GM23248 (cell line): Measurements from ENCODE around the gene EML2. TPM values are rescaled to one million over a fixed set of nuclear protein-coding genes. Genes with fewer than 3 reads are reported as not detected.

ENCODE experiments used
- DNase-seq: peaks from one replicate; pipeline ENCODE4 v3.0.0-alpha.2; 2015
- H2AFZ ChIP-seq: fragments of 200-600 bp; sonication (generic); 2 replicates; pipeline ENCODE4 v1.6.1; 2016; ENCODE audit warnings: antibody characterized with exemption
- H3F3A ChIP-seq: fragments of 200-600 bp; sonication (generic); 2 replicates; pipeline ENCODE4 v1.6.1; 2016; ENCODE audit warnings: mild to moderate bottlenecking, antibody characterized with exemption, mixed run types; ENCODE audit not compliant: insufficient read depth
- H3K27ac ChIP-seq: fragments of 200-600 bp; sonication (generic); 2 replicates; pipeline ENCODE4 v1.5.1; 2016; ENCODE audit warnings: mild to moderate bottlenecking
- H3K27me3 ChIP-seq: fragments of 200-600 bp; sonication (generic); replicated peaks from 2 replicates; pipeline ENCODE4 v1.6.1; 2016; ENCODE audit warnings: mild to moderate bottlenecking; ENCODE audit not compliant: insufficient read depth
- H3K36me3 ChIP-seq: fragments of 200-600 bp; sonication (generic); 2 replicates; pipeline ENCODE4 v1.6.1; 2016; ENCODE audit warnings: low read depth, mild to moderate bottlenecking
- H3K4me1 ChIP-seq: fragments of 200-600 bp; sonication (generic); 2 replicates; pipeline ENCODE4 v1.6.1; 2016; ENCODE audit warnings: mild to moderate bottlenecking; ENCODE audit not compliant: insufficient read depth
- H3K4me2 ChIP-seq: fragments of 200-600 bp; sonication (generic); one replicate; pipeline ENCODE4 v1.6.1; 2016; ENCODE audit warnings: mild to moderate bottlenecking; ENCODE audit not compliant: unreplicated experiment
- H3K4me3 ChIP-seq: fragments of 200-600 bp; sonication (generic); 2 replicates; pipeline ENCODE4 v1.5.1; 2016; ENCODE audit warnings: mild to moderate bottlenecking
- H3K79me2 ChIP-seq: fragments of 200-600 bp; sonication (generic); 2 replicates; pipeline ENCODE4 v1.6.1; 2016; ENCODE audit warnings: mild to moderate bottlenecking; ENCODE audit not compliant: insufficient read depth
- H3K9ac ChIP-seq: fragments of 200-600 bp; sonication (generic); 2 replicates; pipeline ENCODE4 v1.6.1; 2016; ENCODE audit warnings: mild to moderate bottlenecking
- H3K9me2 ChIP-seq: fragments of 200-600 bp; sonication (generic); 2 replicates; pipeline ENCODE4 v1.6.1; 2016; ENCODE audit warnings: mixed run types, mild to moderate bottlenecking, moderate library complexity; ENCODE audit not compliant: insufficient read depth
- H3K9me3 ChIP-seq: fragments of 200-600 bp; sonication (generic); one replicate; pipeline ENCODE4 v1.6.1; 2017; ENCODE audit warnings: low read depth
- H4K20me1 ChIP-seq: fragments of 200-600 bp; sonication (generic); 2 replicates; pipeline ENCODE4 v1.6.0; 2016; ENCODE audit not compliant: insufficient read depth
- EZH2 ChIP-seq: fragments of 200-600 bp; sonication (generic); IDR thresholded peaks from 2 replicates; pipeline ENCODE4 v1.6.1; 2018; ENCODE audit warnings: antibody characterized with exemption, mild to moderate bottlenecking; ENCODE audit not compliant: insufficient read depth, poor library complexity, severe bottlenecking
- EZH2phosphoT487 ChIP-seq: fragments of 200-600 bp; sonication (generic); IDR thresholded peaks from 2 replicates; pipeline ENCODE4 v1.6.1; 2018; ENCODE audit warnings: antibody characterized with exemption, moderate library complexity, mild to moderate bottlenecking, low read depth; ENCODE audit not compliant: insufficient read depth
- WGBS, 2 experiments: methylation state at CpG; one replicate each; pipeline ENCODE4 v1.1.6; 2015 to 2017; ENCODE audit warnings: low lambda C conversion rate in 2 of 2, low coverage in 1 of 2; ENCODE audit errors: missing lambda C conversion rate in 2 of 2; 5-methylcytosine and 5-hydroxymethylcytosine counted together
- in situ Hi-C: fragments of 300-500 bp; cut with MboI; formaldehyde crosslinking; loops from 2 replicates; pipeline ENCODE4 v1.15.0; 2020
- polyA plus RNA-seq: library from polyadenylated mRNA; unstranded; fragments of >200 nt; fragmentation: Nextera tagmentation; extraction: Ambion mirVana; gene quantifications from 2 replicates; pipeline ENCODE4 v1.2.1, GENCODE V29; 2016
- total RNA-seq: library from RNA; depleted of rRNA; stranded (reverse); fragments of >200 nt; shearing (Covaris generic); gene quantifications from 2 replicates; pipeline ENCODE4 v1.2.3, GENCODE V29; 2014

EML2 gene
- total and polyA plus RNA-seq, 2 experiments from 2014 or later: 6.6 to 27.5 TPM

DNA sequence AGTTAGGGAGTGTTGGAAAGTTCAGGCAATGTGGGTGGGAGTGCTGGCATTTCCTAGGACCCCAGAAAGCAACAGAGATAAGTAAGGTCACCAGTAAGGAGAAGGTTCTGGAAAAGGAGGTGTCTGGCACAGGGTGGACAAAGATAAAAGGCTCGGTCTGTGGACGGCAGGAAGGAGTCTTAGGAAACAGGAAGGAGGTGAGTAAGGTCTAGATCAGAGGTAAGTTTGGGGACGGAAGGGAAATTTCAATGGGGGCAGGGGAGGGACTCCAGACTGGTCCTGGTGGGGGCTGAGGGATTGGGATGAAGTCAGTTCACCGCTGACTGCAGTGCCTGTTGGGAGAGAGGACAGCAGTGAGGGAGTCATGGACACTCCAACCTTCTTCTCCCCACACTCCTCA lies 46.8 kb downstream of the EML2 start:
- in situ Hi-C loops: no loop called here
- no peaks in the 10 kb centered on the region for H3K27me3 ChIP-seq
- WGBS, 2 experiments: 19 to 34% methylated on average over 4 of the region's 4 CpGs
- no peaks in the 10 kb centered on the region for H3K4me1 ChIP-seq
- no peaks in the 10 kb centered on the region for H3K9me3 ChIP-seq
- TF ChIP-seq EZH2phosphoT487: no peak
- TF ChIP-seq EZH2: no peak
- peak overlapping the region; percentile 58; the same call in 1 of the 2 replicates for H2AFZ ChIP-seq
- H3F3A ChIP-seq: no peaks in the 10 kb centered on the region
- H3K9ac ChIP-seq: no peak overlapping the region
- no peak overlapping the region for H3K27ac ChIP-seq
- H3K9me2 ChIP-seq: no peaks in the 10 kb centered on the region
- H3K79me2 ChIP-seq: no peaks in the 10 kb centered on the region
- peak; percentile 21 for DNase-seq
- no peaks in the 10 kb centered on the region for H3K36me3 ChIP-seq
- H3K4me2 ChIP-seq: no peak overlapping the region
- H3K4me3 ChIP-seq: no peak overlapping the region
- no peaks in the 10 kb centered on the region for H4K20me1 ChIP-seq

DNA sequence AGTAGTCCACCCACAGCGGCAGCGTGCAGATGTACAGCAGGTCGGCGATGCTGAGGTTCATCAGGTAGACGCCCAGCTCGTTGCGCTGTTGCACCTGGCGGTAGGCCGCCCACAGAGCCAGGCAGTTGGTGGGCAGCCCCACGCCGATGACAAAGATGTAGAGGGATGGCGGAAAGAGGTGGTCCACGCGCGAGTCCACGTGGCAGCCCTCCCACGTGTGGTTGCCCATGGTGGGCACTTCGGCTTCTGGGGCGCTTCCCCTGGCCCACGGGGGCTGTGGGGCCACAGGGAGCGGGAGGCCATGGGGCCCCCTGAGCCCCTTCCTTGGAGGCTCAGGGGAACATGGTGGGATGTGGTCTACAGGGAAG lies 47.6 kb downstream of the EML2 start:
- TF ChIP-seq EZH2phosphoT487 (no peak), EZH2 (no peak)
- H3K27ac ChIP-seq: no peak overlapping the region
- no peaks in the 10 kb centered on the region for H3K4me1 ChIP-seq
- H3K36me3 ChIP-seq: no peaks in the 10 kb centered on the region
- no peak overlapping the region for H3K4me2 ChIP-seq
- 96% methylated on average over 16 to 21 of the region's 21 CpGs for whole genome bisulfite sequencing, 2 experiments
- H3F3A ChIP-seq: no peaks in the 10 kb centered on the region
- no peaks in the 10 kb centered on the region for H3K27me3 ChIP-seq
- H2AFZ ChIP-seq: no peak overlapping the region
- H4K20me1 ChIP-seq: no peaks in the 10 kb centered on the region
- in situ Hi-C loops: no loop called here
- no peak overlapping the region for H3K9ac ChIP-seq
- no peaks in the 10 kb centered on the region for H3K9me2 ChIP-seq
- H3K79me2 ChIP-seq: no peaks in the 10 kb centered on the region
- H3K4me3 ChIP-seq: no peak overlapping the region
- no peak for DNase-seq
- no peaks in the 10 kb centered on the region for H3K9me3 ChIP-seq

DNA sequence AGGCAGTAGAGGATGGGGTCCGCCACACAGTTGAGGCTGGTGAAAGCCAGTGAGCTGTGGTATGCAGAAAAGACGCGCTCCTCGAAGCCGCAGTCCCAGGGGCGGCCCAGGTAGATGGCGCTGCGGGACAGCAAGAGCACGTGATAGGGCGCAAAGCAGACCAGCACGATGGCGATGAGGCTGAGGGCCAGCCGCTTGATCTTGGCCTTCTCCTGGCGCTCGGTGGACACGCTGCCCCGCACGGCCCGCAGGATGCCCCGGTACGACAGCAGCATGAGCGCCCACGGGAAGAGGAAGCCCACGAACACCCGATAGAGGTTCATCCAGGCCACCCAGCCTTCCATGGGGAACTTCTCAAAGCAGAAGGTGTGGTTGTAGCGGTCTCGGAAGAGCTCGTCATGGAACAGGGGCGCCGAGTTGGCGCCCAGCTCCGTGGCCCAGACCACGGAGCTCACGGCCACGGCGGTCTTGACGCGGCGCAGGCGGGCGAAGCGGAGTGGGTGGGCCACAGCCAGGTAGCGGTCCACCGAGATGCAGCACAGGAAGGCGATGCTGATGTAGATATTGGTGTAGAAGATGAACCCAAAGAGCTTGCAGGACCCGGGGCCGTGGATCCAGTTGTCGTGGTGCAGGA lies 48.1 kb downstream of the EML2 start:
- Histone ChIP-seq H3K36me3 (no peaks in the 10 kb centered on the region), H4K20me1 (no peaks in the 10 kb centered on the region), H3K27me3 (no peaks in the 10 kb centered on the region), H3F3A (no peaks in the 10 kb centered on the region), H3K4me3 (no peak overlapping the region), H3K4me1 (no peaks in the 10 kb centered on the region), H3K79me2 (no peaks in the 10 kb centered on the region), H3K27ac (no peak overlapping the region), H3K9me2 (no peaks in the 10 kb centered on the region), H3K9ac (no peak overlapping the region), H3K9me3 (no peaks in the 10 kb centered on the region), H2AFZ (no peak overlapping the region), H3K4me2 (no peak overlapping the region)
- in situ Hi-C loops: no loop called here
- TF ChIP-seq EZH2 (no peak), EZH2phosphoT487 (no peak)
- WGBS, 2 experiments: 47 to 49% methylated on average over 42 to 45 of the region's 48 CpGs
- DNase-seq: peak; percentile 34

DNA sequence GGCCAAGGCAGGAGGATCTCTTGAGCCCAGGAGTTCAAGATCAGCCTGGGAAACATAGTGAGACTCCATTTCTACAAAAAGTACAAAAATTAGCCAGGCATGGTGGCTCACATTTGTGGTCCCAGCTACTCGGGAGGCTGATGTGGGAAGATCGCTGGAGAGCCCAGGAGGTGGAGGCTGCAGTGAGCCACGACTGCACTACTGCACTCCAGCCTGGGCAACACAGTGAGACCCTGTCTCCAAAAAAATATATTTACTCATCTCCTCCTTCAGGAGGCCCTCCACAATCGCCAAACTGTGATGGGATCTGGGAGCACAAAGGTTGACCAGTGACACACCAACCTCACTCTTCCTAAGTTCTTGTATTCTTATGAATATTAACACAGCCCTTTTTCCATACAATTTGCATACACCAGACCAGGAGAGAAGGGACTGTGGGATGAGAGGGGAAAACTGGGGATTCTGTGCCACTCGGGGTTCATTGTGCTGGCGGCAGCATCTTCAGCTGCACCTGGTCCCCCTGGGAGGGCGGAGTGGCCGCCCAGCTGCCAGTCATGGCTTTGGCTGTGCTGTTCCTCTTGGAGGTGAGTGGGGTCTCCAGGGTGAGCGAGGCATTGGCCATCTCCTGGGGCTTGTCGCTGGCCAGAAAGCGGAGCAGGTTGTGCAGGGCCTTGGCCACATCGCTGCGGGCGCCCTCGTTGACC lies 48.7 kb downstream of the EML2 start:
- no peak overlapping the region for H3K27ac ChIP-seq
- 51 to 56% methylated on average over 15 of the region's 15 CpGs for WGBS, 2 experiments
- no peaks in the 10 kb centered on the region for H3K36me3 ChIP-seq
- peaks cover under 1% of the 10 kb centered on the region; the same call in 1 of the 2 replicates for H3K4me1 ChIP-seq
- no peaks in the 10 kb centered on the region for H3F3A ChIP-seq
- no peak overlapping the region for H3K9ac ChIP-seq
- no peaks in the 10 kb centered on the region for H3K9me3 ChIP-seq
- in situ Hi-C loops: no loop called here
- H3K4me3 ChIP-seq: no peak overlapping the region
- DNase-seq: no peak
- H2AFZ ChIP-seq: no peak overlapping the region
- no peaks in the 10 kb centered on the region for H3K79me2 ChIP-seq
- H3K4me2 ChIP-seq: no peak overlapping the region
- H4K20me1 ChIP-seq: no peaks in the 10 kb centered on the region
- no peaks in the 10 kb centered on the region for H3K9me2 ChIP-seq
- TF ChIP-seq EZH2phosphoT487 (no peak), EZH2 (no peak)
- no peaks in the 10 kb centered on the region for H3K27me3 ChIP-seq

DNA sequence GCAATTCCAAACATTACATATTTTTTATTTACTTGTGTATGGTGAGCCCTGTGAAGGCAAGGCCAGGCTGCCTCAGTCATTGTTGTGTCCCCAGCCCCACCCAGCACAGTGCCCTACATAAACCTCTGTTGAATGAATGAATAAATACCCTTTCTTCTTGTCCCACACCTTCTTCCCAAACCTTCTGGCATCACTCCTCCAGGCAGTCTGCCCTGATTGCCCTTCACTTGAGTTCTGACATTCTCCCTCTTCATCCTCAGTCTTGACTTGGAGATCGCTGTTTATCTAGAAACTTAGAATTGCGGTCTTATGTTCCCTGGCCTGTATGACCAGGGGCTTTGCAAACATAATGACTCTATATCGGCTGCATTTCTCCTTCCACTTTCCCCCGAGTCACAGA lies 49.4 kb downstream of the EML2 start:
- TF ChIP-seq EZH2phosphoT487 (no peak), EZH2 (no peak)
- Histone ChIP-seq H3K27me3 (no peaks in the 10 kb centered on the region), H3F3A (no peaks in the 10 kb centered on the region), H3K4me2 (no peak overlapping the region), H3K36me3 (no peaks in the 10 kb centered on the region), H3K79me2 (no peaks in the 10 kb centered on the region), H3K9me2 (no peaks in the 10 kb centered on the region), H3K9me3 (no peaks in the 10 kb centered on the region), H3K27ac (no peak overlapping the region), H2AFZ (no peak overlapping the region), H3K9ac (no peak overlapping the region), H3K4me3 (no peak overlapping the region), H3K4me1 (peaks cover 5% of the 10 kb centered on the region; the same call in 1 of the 2 replicates), H4K20me1 (no peaks in the 10 kb centered on the region)
- WGBS, 2 experiments: 76 to 83% methylated on average over 4 of the region's 4 CpGs
- in situ Hi-C loops: no loop called here
- no peak for DNase-seq
